Endothelial cell of umbilical vein (primary cell): ENCODE data around the gene FBN3. TPM values are rescaled to one million over a fixed set of nuclear protein-coding genes. Genes with fewer than 3 reads are reported as not detected.

Experiments used
- BruUV-seq: library from RNA; stranded (reverse); fragments of 400-500 nt; replicated peaks from 2 replicates; lab custom pipeline; 2021; lab: Mats Ljungman, UMichigan
- CTCF ChIA-PET: fragments of 300-600, 350-600 bp; sonication (Branson Sonifier 250); formaldehyde crosslinking; loops from one replicate; lab custom pipeline; 2021; ENCODE audit warnings: antibody characterized with exemption, inconsistent platforms; lab: Charles Lee
- POLR2A ChIA-PET: fragments of 300-600, 350-600 bp; sonication (Branson Sonifier 250); formaldehyde crosslinking; loops from one replicate; lab custom pipeline; 2021; ENCODE audit warnings: antibody characterized with exemption, inconsistent platforms; lab: Charles Lee
- DNase-seq: peaks from one replicate; pipeline ENCODE4 v3.0.0-alpha.2; 2011; ENCODE audit warnings: low read depth, low spot score
- FAIRE-seq: peaks from 2 replicates; lab custom pipeline; 2011; peaks lifted over from hg19 to GRCh38; lab: Jason Lieb, UNC
- H2AFZ ChIP-seq: 2 replicates; pipeline ENCODE4 v1.6.0; 2012; ENCODE audit warnings: low read depth, low read length, control low read depth, inconsistent platforms
- H3K27ac ChIP-seq: 2 replicates; pipeline ENCODE4 v1.5.1; 2011; ENCODE audit warnings: low read depth, mild to moderate bottlenecking, control low read depth, low read length, moderate library complexity; ENCODE audit not compliant: insufficient read depth
- H3K27me3 ChIP-seq, 2 experiments: 2 replicates each; pipeline versions ENCODE4 v1.6.0 to v1.6.1; 2011; ENCODE audit warnings: low read length in 2 of 2, mixed read lengths in 1 of 2; ENCODE audit not compliant: control insufficient read depth in 2 of 2, insufficient read depth in 2 of 2
- H3K36me3 ChIP-seq, 2 experiments: 2 replicates in 1 of 2; 3 replicates in 1 of 2; pipeline ENCODE4 v1.5.1; 2011; ENCODE audit warnings: low read length in 2 of 2, mild to moderate bottlenecking in 1 of 2, moderate library complexity in 1 of 2; ENCODE audit not compliant: control insufficient read depth in 2 of 2, insufficient read depth in 2 of 2; ENCODE audit errors: extremely low read depth in 1 of 2
- H3K4me1 ChIP-seq: 3 replicates; pipeline ENCODE4 v1.5.1; 2011; ENCODE audit warnings: mild to moderate bottlenecking, low read length; ENCODE audit not compliant: control insufficient read depth, insufficient read depth; ENCODE audit errors: extremely low read depth
- H3K4me2 ChIP-seq: 2 replicates; pipeline ENCODE4 v1.6.1; 2011; ENCODE audit warnings: low read length, control low read depth, mixed read lengths; ENCODE audit not compliant: insufficient read depth
- H3K4me3 ChIP-seq, 3 experiments: fragments of 200-600 bp in 1 of 3; sonication (generic), shearing (Covaris generic) in 1 of 3; replicated peaks in 1 of 3; 2 replicates each; pipeline ENCODE4 v1.5.1; 2011 to 2016; ENCODE audit warnings: control low read depth in 3 of 3, low read length in 3 of 3, mild to moderate bottlenecking in 2 of 3, inconsistent platforms in 1 of 3, low read depth in 1 of 3, moderate library complexity in 1 of 3; ENCODE audit not compliant: insufficient read depth in 1 of 3
- H3K79me2 ChIP-seq: 2 replicates; pipeline ENCODE4 v1.6.0; 2012; ENCODE audit warnings: low read length, inconsistent platforms; ENCODE audit not compliant: control insufficient read depth, insufficient read depth
- H3K9ac ChIP-seq: replicated peaks from 2 replicates; pipeline ENCODE3; 2011; ENCODE audit warnings: low read length, control low read depth; ENCODE audit not compliant: insufficient read depth; ENCODE audit errors: extremely low read depth
- H3K9me1 ChIP-seq: replicated peaks from 3 replicates; pipeline ENCODE4 v1.6.0; 2011; ENCODE audit warnings: mild to moderate bottlenecking, low read length; ENCODE audit not compliant: control insufficient read depth, insufficient read depth; ENCODE audit errors: extremely low read depth
- H3K9me3 ChIP-seq: replicated peaks from 2 replicates; pipeline ENCODE4 v1.5.1; 2012; ENCODE audit warnings: low read length, inconsistent platforms; ENCODE audit not compliant: control insufficient read depth, insufficient read depth
- H4K20me1 ChIP-seq: replicated peaks from 2 replicates; pipeline ENCODE3; 2011; ENCODE audit warnings: mild to moderate bottlenecking, low read length; ENCODE audit not compliant: control insufficient read depth, insufficient read depth; ENCODE audit errors: extremely low read depth
- FOS ChIP-seq: IDR thresholded peaks from 2 replicates; pipeline ENCODE4 v1.6.1; 2011; ENCODE audit warnings: mild to moderate bottlenecking, low read length, moderate library complexity, borderline replicate concordance; ENCODE audit not compliant: insufficient read depth
- MYC ChIP-seq: IDR thresholded peaks from one replicate; pipeline ENCODE4 v1.6.1; 2011; ENCODE audit warnings: mild to moderate bottlenecking, low read depth, low read length
- POLR2A ChIP-seq: IDR thresholded peaks from 2 replicates; pipeline ENCODE4 v1.6.1; 2012; ENCODE audit warnings: low read depth, mild to moderate bottlenecking, control low read depth, low read length
- POLR2AphosphoS5 ChIP-seq: IDR thresholded peaks from 2 replicates; pipeline ENCODE4 v1.6.1; 2012; ENCODE audit warnings: low read depth, mild to moderate bottlenecking, control low read depth, low read length, moderate library complexity; ENCODE audit not compliant: insufficient read depth
- dilution Hi-C: fragments of 300-500 bp; cut with MboI; formaldehyde crosslinking; loops from one replicate; pipeline ENCODE4 v1.15.0; 2019; ENCODE audit warnings: low sequenced_read_pairs; ENCODE audit not compliant: extremely low pct_ligation_motif_present
- intact Hi-C: fragments of 100-400 bp; cut with micrococcal nuclease; formaldehyde crosslinking; loops from one replicate; pipeline ENCODE4 v1.10.0; 2022
- polyA plus RNA-seq, 4 experiments: library from polyadenylated mRNA; depleted of rRNA in 3 of 4; stranded (reverse) in 3 of 4; unstranded in 1 of 4; fragments of >200 nt; gene quantifications; 2 replicates each; pipeline versions ENCODE4 v1.2.1 to v1.2.3, GENCODE V29; 2011 to 2012; ENCODE audit warnings: missing spikeins in 1 of 4
- total RNA-seq: library from RNA; stranded (reverse); gene quantifications from 2 replicates; pipeline ENCODE4 v1.2.3, GENCODE V29; 2021
- TF ChIP-seq, protein P1 (sequence below): IDR thresholded peaks from 2 replicates; pipeline ENCODE4 v1.6.1; 2011; ENCODE audit not compliant: insufficient read depth, insufficient read length
- TF ChIP-seq, protein P2 (sequence below), 2 donors: IDR thresholded peaks; 1 replicate in 1 of 2; 2 replicates in 1 of 2; pipeline ENCODE4 v1.5.1; 2011; ENCODE audit warnings: low read length in 2 of 2, mild to moderate bottlenecking in 2 of 2, moderate library complexity in 2 of 2, control low read depth in 1 of 2, inconsistent platforms in 1 of 2, low read depth in 1 of 2; ENCODE audit not compliant: insufficient read depth in 1 of 2; ENCODE audit errors: extremely low read depth in 1 of 2

Gene FBN3
- total and polyA plus RNA-seq, 2 donors (not counting 3 experiments of a cell fraction or from before 2014, with no cell fraction given), result not detected

DNA sequence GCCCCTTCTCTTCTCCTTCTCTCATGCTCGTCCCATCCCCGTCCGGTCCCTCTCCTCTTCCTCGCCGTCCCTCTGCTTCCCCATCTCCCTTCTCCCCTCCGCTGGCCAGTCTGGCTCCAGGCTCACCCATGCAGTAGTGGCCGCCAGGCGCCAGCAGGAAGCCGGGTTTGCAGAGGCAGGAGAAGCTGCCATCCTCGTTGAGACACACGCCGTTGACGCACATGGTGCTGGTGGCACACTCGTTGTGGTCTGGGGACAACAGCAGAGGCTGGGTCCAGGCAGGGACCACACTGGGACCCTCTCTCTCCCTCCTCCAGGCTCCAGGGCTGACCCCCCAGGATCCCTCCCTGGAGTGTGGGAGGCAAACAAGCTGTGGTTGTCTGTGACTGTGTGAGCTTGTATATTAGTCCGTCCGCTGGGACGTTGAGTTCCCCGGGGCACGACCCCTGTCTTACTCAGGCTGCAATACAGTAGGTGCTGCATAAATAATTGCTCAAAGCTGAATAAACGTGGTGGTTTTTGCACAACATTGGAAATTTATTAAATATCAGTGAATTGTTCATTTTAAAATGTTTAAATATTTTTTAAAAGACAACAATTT, 16.4 kb downstream of the FBN3 start:
- Histone ChIP-seq H2AFZ (no peak overlapping the region), H3K9ac (no peak overlapping the region), H3K9me1 (no peaks in the 10 kb centered on the region), H3K36me3 (no peaks in the 10 kb centered on the region), H3K79me2 (no peaks in the 10 kb centered on the region), H3K9me3 (no peaks in the 10 kb centered on the region), H3K4me3 (no peak overlapping the region), H3K27ac (no peak overlapping the region), H3K27me3 (no peaks in the 10 kb centered on the region), H4K20me1 (no peaks in the 10 kb centered on the region), H3K4me2 (no peak overlapping the region), H3K4me1 (no peaks in the 10 kb centered on the region)
- ChIA-PET CTCF (no interaction called here), POLR2A (no interaction called here)
- dilution Hi-C loops (no loop called here), intact Hi-C loops (no loop called here)
- DNase-seq (no peak), FAIRE-seq (no peak)
- TF ChIP-seq, protein P1, sequence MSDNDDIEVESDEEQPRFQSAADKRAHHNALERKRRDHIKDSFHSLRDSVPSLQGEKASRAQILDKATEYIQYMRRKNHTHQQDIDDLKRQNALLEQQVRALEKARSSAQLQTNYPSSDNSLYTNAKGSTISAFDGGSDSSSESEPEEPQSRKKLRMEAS, result no peak
- TF ChIP-seq POLR2AphosphoS5 (no peak), POLR2A (no peak), FOS (no peak), MYC (no peak)
- TF ChIP-seq, protein P2, sequence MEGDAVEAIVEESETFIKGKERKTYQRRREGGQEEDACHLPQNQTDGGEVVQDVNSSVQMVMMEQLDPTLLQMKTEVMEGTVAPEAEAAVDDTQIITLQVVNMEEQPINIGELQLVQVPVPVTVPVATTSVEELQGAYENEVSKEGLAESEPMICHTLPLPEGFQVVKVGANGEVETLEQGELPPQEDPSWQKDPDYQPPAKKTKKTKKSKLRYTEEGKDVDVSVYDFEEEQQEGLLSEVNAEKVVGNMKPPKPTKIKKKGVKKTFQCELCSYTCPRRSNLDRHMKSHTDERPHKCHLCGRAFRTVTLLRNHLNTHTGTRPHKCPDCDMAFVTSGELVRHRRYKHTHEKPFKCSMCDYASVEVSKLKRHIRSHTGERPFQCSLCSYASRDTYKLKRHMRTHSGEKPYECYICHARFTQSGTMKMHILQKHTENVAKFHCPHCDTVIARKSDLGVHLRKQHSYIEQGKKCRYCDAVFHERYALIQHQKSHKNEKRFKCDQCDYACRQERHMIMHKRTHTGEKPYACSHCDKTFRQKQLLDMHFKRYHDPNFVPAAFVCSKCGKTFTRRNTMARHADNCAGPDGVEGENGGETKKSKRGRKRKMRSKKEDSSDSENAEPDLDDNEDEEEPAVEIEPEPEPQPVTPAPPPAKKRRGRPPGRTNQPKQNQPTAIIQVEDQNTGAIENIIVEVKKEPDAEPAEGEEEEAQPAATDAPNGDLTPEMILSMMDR (IDR thresholded peaks at IDR 0.05; ENCODE audit: extremely low read depth in 1 of 2, insufficient read depth in 1 of 2, low read depth in 1 of 2, low read length in 2 of 2), result no peak
- BruUV-seq, result no TSS peak
